DOHH2 (cell line): Measurements from ENCODE around the gene RNF19B.
A peak's percentile ranks its signal among the peaks of the same experiment; 100 is the strongest.

ENCODE experiments used
- H3F3A ChIP-seq: fragments of 200-600 bp; sonication (generic), shearing (Covaris generic); 2 replicates; pipeline ENCODE4 v1.6.0; 2016; ENCODE audit warnings: antibody characterized with exemption, mild to moderate bottlenecking; ENCODE audit not compliant: control insufficient read depth, insufficient read depth
- H3K27ac ChIP-seq: fragments of 200-600 bp; sonication (generic); 2 replicates; pipeline ENCODE4 v1.5.1; 2014; ENCODE audit warnings: low read depth, mild to moderate bottlenecking, low read length, moderate library complexity
- H3K27me3 ChIP-seq: fragments of 200-600 bp; sonication (generic); 2 replicates; pipeline ENCODE4 v1.6.1; 2014; ENCODE audit warnings: mild to moderate bottlenecking, low read length, mixed read lengths; ENCODE audit not compliant: control insufficient read depth
- H3K36me3 ChIP-seq: fragments of 200-600 bp; sonication (generic); 2 replicates; pipeline ENCODE4 v1.6.1; 2014; ENCODE audit warnings: mild to moderate bottlenecking, low read length, moderate library complexity, mixed read lengths; ENCODE audit not compliant: control insufficient read depth
- H3K4me1 ChIP-seq: fragments of 200-600 bp; sonication (generic); 2 replicates; pipeline ENCODE4 v1.6.1; 2014; ENCODE audit warnings: mild to moderate bottlenecking, low read length, mixed read lengths; ENCODE audit not compliant: control insufficient read depth
- H3K4me2 ChIP-seq: fragments of 200-600 bp; sonication (generic); 2 replicates; pipeline ENCODE4 v1.6.0; 2014; ENCODE audit warnings: mild to moderate bottlenecking, low read length, moderate library complexity
- H3K4me3 ChIP-seq: fragments of 200-600 bp; sonication (generic); 2 replicates; pipeline ENCODE4 v1.5.1; 2014; ENCODE audit warnings: mild to moderate bottlenecking, low read length, mixed read lengths
- H3K79me2 ChIP-seq: fragments of 200-600 bp; sonication (generic); 2 replicates; pipeline ENCODE4 v1.6.1; 2014; ENCODE audit warnings: mild to moderate bottlenecking, low read length, mixed read lengths; ENCODE audit not compliant: control insufficient read depth
- H3K9me2 ChIP-seq: fragments of 200-600 bp; sonication (generic); replicated peaks from 2 replicates; pipeline ENCODE4 v1.6.1; 2014; ENCODE audit warnings: mild to moderate bottlenecking, low read length, mixed read lengths; ENCODE audit not compliant: control insufficient read depth
- H3K9me3 ChIP-seq: fragments of 200-600 bp; sonication (generic); 2 replicates; pipeline ENCODE4 v1.6.1; 2014; ENCODE audit warnings: antibody characterized with exemption, low read length, mixed read lengths; ENCODE audit not compliant: control insufficient read depth, insufficient read depth
- H4K20me1 ChIP-seq: fragments of 200-600 bp; sonication (generic); 2 replicates; pipeline ENCODE4 v1.6.0; 2014; ENCODE audit warnings: low read depth, mild to moderate bottlenecking, antibody characterized with exemption, low read length, moderate library complexity; ENCODE audit not compliant: control insufficient read depth, insufficient read depth
- EZH2phosphoT487 ChIP-seq: fragments of 200-600 bp; sonication (generic); IDR thresholded peaks from 2 replicates; pipeline ENCODE4 v1.6.1; 2017; ENCODE audit warnings: borderline replicate concordance, mild to moderate bottlenecking, antibody characterized with exemption, low read length, moderate library complexity, mixed read lengths
- TF ChIP-seq, protein P1 (sequence below): fragments of 200-600 bp; sonication (generic); IDR thresholded peaks from one replicate; pipeline ENCODE4 v1.5.1; 2014; ENCODE audit warnings: antibody characterized with exemption, mild to moderate bottlenecking, low read depth, low read length; ENCODE audit not compliant: poor library complexity, severe bottlenecking

Gene RNF19B

DNA sequence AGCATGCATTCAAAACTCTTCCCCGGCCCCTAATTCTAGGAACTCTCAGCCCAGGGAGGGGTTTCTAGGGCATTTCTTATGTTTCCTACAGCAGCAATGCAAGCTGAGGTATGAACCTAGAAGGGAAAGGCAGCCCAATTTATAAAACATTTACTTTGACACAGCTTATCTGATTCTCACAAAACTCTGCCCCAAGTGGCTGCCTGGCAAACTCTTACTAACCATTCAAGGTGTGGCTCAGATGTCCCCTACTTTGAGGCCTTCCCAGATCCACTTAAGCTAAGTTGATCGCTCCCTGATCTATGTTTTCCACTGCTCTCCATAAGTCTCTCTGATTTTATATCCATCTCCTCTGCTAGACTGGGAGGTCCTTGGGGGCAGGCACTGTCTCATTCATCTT lies 36.7 kb upstream of the RNF19B start:
- Histone ChIP-seq H3F3A (peaks cover 12% of the 10 kb centered on the region), H3K4me2 (no peak overlapping the region)

GRCh38 chr1:33000427-33001026 lies 35.9 kb upstream of the RNF19B start:
- Histone ChIP-seq H3F3A (peaks cover 12% of the 10 kb centered on the region), H3K27me3 (no peaks in the 10 kb centered on the region), H3K79me2 (no peaks in the 10 kb centered on the region), H3K9me2 (no peaks in the 10 kb centered on the region), H3K4me1 (peaks cover 7% of the 10 kb centered on the region; the same call in 1 of the 2 replicates), H3K27ac (no peak overlapping the region), H3K9me3 (no peaks in the 10 kb centered on the region), H3K36me3 (peaks cover 11% of the 10 kb centered on the region), H3K4me2 (no peak overlapping the region), H3K4me3 (no peak overlapping the region), H4K20me1 (no peaks in the 10 kb centered on the region)
- TF ChIP-seq, protein P1, sequence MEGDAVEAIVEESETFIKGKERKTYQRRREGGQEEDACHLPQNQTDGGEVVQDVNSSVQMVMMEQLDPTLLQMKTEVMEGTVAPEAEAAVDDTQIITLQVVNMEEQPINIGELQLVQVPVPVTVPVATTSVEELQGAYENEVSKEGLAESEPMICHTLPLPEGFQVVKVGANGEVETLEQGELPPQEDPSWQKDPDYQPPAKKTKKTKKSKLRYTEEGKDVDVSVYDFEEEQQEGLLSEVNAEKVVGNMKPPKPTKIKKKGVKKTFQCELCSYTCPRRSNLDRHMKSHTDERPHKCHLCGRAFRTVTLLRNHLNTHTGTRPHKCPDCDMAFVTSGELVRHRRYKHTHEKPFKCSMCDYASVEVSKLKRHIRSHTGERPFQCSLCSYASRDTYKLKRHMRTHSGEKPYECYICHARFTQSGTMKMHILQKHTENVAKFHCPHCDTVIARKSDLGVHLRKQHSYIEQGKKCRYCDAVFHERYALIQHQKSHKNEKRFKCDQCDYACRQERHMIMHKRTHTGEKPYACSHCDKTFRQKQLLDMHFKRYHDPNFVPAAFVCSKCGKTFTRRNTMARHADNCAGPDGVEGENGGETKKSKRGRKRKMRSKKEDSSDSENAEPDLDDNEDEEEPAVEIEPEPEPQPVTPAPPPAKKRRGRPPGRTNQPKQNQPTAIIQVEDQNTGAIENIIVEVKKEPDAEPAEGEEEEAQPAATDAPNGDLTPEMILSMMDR, result no peak
- TF ChIP-seq EZH2phosphoT487, result no peak

More for the DNA sequence above, 36.7 kb upstream of the RNF19B start:
- Histone ChIP-seq H3K4me1 (peaks cover 7% of the 10 kb centered on the region; the same call in 1 of the 2 replicates), H3K9me2 (no peaks in the 10 kb centered on the region), H3K4me3 (no peak overlapping the region), H4K20me1 (no peaks in the 10 kb centered on the region), H3K27ac (no peak overlapping the region), H3K9me3 (no peaks in the 10 kb centered on the region), H3K79me2 (no peaks in the 10 kb centered on the region), H3K27me3 (no peaks in the 10 kb centered on the region), H3K36me3 (peaks cover 12% of the 10 kb centered on the region)
- TF ChIP-seq EZH2phosphoT487, result no peak
- TF ChIP-seq, protein P1, result peak; percentile 59

- no peak overlapping the region for H3K4me2 ChIP-seq
- H3K79me2 ChIP-seq, result no peaks in the 10 kb centered on the region
- no peak overlapping the region for H3K4me3 ChIP-seq
- H3F3A ChIP-seq, result 0 out of 2 replicates have a peak, but pooled peaks cover 4% of the 10 kb centered on the region
- no peaks in the 10 kb centered on the region for H3K27me3 ChIP-seq
- H3K27ac ChIP-seq, result no peak overlapping the region
- H3K9me3 ChIP-seq, result no peaks in the 10 kb centered on the region
- no peaks in the 10 kb centered on the region for H3K9me2 ChIP-seq
- H4K20me1 ChIP-seq, result no peaks in the 10 kb centered on the region
- no peak for TF ChIP-seq EZH2phosphoT487
- TF ChIP-seq, protein P1, result no peak
- H3K36me3 ChIP-seq, result no peaks in the 10 kb centered on the region
- peaks cover 7% of the 10 kb centered on the region; the same call in 1 of the 2 replicates for H3K4me1 ChIP-seq
These were observed 34.4 kb upstream of the RNF19B start for GRCh38 chr1:32998997-32999396.
